ENCODE data around the gene XIRP1. TPM values are rescaled to one million over a fixed set of nuclear protein-coding genes. Genes with fewer than 3 reads are reported as not detected.

Gene XIRP1
- total RNA-seq, 2 donors from 2014 or later = not detected

DNA sequence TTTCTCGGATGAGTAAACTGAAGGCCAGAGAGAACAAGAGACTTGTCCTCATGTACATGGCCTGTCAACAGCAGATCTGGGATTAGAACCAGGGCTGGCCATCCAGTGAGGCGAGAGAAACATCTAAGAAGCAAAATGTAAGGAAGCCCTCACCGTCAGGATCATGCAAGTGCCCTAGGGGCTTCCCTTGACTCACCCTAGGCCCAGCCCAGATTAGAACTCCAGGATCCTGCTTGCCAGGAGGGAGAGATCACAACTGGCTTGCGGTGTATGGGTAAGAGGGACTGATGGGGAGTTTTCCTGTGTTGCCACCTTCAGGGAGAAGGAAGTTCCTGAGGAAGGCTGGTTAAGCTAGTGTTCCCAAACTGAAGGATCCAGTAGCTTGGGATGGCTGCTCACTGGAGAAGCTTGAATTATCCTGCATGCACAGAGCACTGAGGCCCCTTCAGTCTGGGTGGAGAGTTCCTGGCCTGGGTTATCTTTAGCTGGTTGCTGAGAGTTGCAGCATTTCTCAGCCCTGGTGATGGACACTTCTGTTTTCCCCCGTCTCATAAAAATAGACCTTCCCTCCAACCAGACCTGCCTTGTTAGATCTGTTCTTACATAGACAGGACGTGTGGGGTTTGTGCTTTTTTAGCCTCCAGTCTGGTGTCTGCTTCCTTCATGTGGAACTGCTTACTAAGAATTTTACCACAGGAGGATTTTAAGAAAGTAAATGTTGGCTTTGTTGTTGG, 28.2 kb upstream of the XIRP1 start:
- DNase-seq = no peak
- WGBS, 2 experiments (ENCODE audit: insufficient coverage in 1 of 2, insufficient read length in 1 of 2) = 75% methylated on average over 4 to 6 of the region's 6 CpGs
- Histone ChIP-seq H3K27me3 (ENCODE audit: control insufficient read depth, insufficient read depth, low read length, poor library complexity, severe bottlenecking) (no peaks in the 10 kb centered on the region), H3K9me3 (ENCODE audit: control insufficient read depth, low read length) (no peaks in the 10 kb centered on the region), H3K9ac (ENCODE audit: extremely low read depth, low read length, poor library complexity, severe bottlenecking) (no peak overlapping the region), H3K36me3 (ENCODE audit: control insufficient read depth, insufficient read depth, low read length) (no peaks in the 10 kb centered on the region), H3K4me1 (ENCODE audit: control insufficient read depth, insufficient read depth, low read length) (no peaks in the 10 kb centered on the region), H3K27ac (ENCODE audit: low read depth, low read length) (no peak overlapping the region), H3K4me3 (ENCODE audit: low read length) (no peak overlapping the region)
- no peaks in the 10 kb centered on the region for H3K27me3 Mint-ChIP-seq (ENCODE audit: insufficient read depth)
- H3K4me3 Mint-ChIP-seq = no peak overlapping the region
- no peaks in the 10 kb centered on the region for H3K36me3 Mint-ChIP-seq (ENCODE audit: low read depth)
- no peak for TF ChIP-seq CTCF (conservative IDR thresholded peaks at IDR 0.05)
- no peaks in the 10 kb centered on the region for H3K9me3 Mint-ChIP-seq
- no peaks in the 10 kb centered on the region for H3K4me1 Mint-ChIP-seq
- no peak overlapping the region for H3K27ac Mint-ChIP-seq

- H3K27me3 Mint-ChIP-seq (ENCODE audit: insufficient read depth) = no peaks in the 10 kb centered on the region
- H3K4me1 Mint-ChIP-seq = no peaks in the 10 kb centered on the region
- Histone ChIP-seq H3K36me3 (ENCODE audit: control insufficient read depth, insufficient read depth, low read length) (no peaks in the 10 kb centered on the region), H3K9ac (ENCODE audit: extremely low read depth, low read length, poor library complexity, severe bottlenecking) (no peak overlapping the region), H3K9me3 (ENCODE audit: control insufficient read depth, low read length) (no peaks in the 10 kb centered on the region), H3K27me3 (ENCODE audit: control insufficient read depth, insufficient read depth, low read length, poor library complexity, severe bottlenecking) (no peaks in the 10 kb centered on the region), H3K4me3 (ENCODE audit: low read length) (no peak overlapping the region), H3K4me1 (ENCODE audit: control insufficient read depth, insufficient read depth, low read length) (no peaks in the 10 kb centered on the region), H3K27ac (ENCODE audit: low read depth, low read length) (no peak overlapping the region)
- no peak overlapping the region for H3K4me3 Mint-ChIP-seq
- 96 to 100% methylated on average over 2 to 3 of the region's 3 CpGs for WGBS, 2 experiments (ENCODE audit: insufficient coverage in 1 of 2, insufficient read length in 1 of 2)
- no peak overlapping the region for H3K27ac Mint-ChIP-seq
- H3K36me3 Mint-ChIP-seq (ENCODE audit: low read depth) = no peaks in the 10 kb centered on the region
- TF ChIP-seq CTCF (conservative IDR thresholded peaks at IDR 0.05) = no peak
- no peaks in the 10 kb centered on the region for H3K9me3 Mint-ChIP-seq
- no peak for DNase-seq
Observed at GRCh38 chr3:39219702-39220101, 27.3 kb upstream of the XIRP1 start.

DNA sequence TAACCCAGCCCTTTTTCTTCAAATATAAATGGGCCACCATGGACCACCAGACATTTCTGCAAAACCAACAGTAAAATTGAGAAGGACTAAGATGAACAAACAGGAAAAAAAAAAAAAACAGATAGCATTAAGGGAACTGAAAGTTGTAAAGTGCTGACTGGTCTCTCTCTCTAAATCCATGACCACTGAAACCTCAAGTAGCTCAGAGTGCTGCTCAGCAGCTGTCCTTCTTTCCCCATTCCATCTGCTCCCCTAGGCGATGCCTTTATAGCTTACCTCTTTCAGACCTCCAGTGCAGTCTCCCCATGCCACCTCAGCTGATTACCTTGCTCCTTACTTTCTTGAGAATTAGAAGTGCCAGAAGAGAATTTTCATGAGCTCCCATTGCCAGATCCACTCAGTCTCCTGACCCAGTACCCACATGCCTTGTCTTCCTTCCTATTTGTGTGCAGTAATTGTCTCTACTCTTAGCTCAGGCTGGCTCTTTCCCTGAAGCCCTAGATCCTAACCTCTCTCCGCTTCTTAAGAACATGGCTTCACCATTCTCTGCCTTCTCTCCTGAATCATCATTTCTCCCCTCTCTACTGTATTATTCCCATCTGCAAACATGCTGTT, 23.9 kb upstream of the XIRP1 start:
- Histone ChIP-seq H3K4me3 (ENCODE audit: low read length) (no peak overlapping the region), H3K27me3 (ENCODE audit: control insufficient read depth, insufficient read depth, low read length, poor library complexity, severe bottlenecking) (no peaks in the 10 kb centered on the region), H3K9ac (ENCODE audit: extremely low read depth, low read length, poor library complexity, severe bottlenecking) (no peak overlapping the region), H3K4me1 (ENCODE audit: control insufficient read depth, insufficient read depth, low read length) (no peaks in the 10 kb centered on the region), H3K27ac (ENCODE audit: low read depth, low read length) (no peak overlapping the region), H3K36me3 (ENCODE audit: control insufficient read depth, insufficient read depth, low read length) (no peaks in the 10 kb centered on the region), H3K9me3 (ENCODE audit: control insufficient read depth, low read length) (no peaks in the 10 kb centered on the region)
- Mint-ChIP-seq H3K9me3 (no peaks in the 10 kb centered on the region), H3K4me3 (no peak overlapping the region), H3K27ac (no peak overlapping the region), H3K36me3 (ENCODE audit: low read depth) (no peaks in the 10 kb centered on the region), H3K4me1 (peaks cover 11% of the 10 kb centered on the region), H3K27me3 (ENCODE audit: insufficient read depth) (no peaks in the 10 kb centered on the region)
- no peak for DNase-seq
- 77 to 86% methylated on average over 2 of the region's 2 CpGs for WGBS, 2 experiments (ENCODE audit: insufficient coverage in 1 of 2, insufficient read length in 1 of 2)
- TF ChIP-seq CTCF (conservative IDR thresholded peaks at IDR 0.05) = no peak

Measured in endodermal cell (in vitro differentiated cells).